Measurements from ENCODE around the gene CASP10. TPM values are rescaled to one million over a fixed set of nuclear protein-coding genes. Genes with fewer than 3 reads are reported as not detected.

CASP10 gene
- total and polyA plus RNA-seq, 2 of the 13 experiments (the other 11 are each of a cell fraction or from before 2014, with no cell fraction given) = 22.2 to 23.8 TPM

DNA sequence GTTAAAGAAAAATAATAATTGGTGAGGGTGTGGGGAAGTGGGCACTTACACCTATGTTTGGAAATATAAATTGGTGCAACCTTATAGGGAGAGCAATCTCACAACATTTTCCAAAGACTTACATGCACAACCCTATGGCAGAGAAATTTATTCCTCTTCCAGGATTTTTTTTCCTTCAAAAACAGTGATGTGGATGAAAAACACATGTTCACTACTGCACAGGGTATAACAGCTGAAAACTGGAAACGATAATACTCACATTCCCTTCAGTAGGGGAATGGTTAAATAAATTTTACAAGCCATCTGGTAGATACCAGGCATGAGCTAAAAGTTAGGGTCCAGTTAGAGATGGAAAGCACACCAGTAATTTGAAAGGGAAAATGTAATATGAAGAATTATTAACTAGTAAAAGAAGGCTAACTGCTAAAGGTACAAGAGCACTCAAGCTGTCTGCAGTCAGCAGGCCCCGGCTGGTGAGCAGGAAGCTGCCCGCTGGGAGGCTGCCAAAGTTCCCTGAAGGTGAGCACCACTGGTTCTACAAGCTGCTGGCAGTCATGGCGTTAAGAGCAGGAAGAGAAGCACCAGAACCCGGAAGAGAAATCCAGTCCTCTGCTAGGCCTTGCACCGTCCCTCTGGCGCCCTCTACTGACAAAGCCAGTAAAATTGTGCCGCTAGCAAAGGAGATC is 49.0 kb downstream of the CASP10 start (continued):
- TF ChIP-seq, protein P1, sequence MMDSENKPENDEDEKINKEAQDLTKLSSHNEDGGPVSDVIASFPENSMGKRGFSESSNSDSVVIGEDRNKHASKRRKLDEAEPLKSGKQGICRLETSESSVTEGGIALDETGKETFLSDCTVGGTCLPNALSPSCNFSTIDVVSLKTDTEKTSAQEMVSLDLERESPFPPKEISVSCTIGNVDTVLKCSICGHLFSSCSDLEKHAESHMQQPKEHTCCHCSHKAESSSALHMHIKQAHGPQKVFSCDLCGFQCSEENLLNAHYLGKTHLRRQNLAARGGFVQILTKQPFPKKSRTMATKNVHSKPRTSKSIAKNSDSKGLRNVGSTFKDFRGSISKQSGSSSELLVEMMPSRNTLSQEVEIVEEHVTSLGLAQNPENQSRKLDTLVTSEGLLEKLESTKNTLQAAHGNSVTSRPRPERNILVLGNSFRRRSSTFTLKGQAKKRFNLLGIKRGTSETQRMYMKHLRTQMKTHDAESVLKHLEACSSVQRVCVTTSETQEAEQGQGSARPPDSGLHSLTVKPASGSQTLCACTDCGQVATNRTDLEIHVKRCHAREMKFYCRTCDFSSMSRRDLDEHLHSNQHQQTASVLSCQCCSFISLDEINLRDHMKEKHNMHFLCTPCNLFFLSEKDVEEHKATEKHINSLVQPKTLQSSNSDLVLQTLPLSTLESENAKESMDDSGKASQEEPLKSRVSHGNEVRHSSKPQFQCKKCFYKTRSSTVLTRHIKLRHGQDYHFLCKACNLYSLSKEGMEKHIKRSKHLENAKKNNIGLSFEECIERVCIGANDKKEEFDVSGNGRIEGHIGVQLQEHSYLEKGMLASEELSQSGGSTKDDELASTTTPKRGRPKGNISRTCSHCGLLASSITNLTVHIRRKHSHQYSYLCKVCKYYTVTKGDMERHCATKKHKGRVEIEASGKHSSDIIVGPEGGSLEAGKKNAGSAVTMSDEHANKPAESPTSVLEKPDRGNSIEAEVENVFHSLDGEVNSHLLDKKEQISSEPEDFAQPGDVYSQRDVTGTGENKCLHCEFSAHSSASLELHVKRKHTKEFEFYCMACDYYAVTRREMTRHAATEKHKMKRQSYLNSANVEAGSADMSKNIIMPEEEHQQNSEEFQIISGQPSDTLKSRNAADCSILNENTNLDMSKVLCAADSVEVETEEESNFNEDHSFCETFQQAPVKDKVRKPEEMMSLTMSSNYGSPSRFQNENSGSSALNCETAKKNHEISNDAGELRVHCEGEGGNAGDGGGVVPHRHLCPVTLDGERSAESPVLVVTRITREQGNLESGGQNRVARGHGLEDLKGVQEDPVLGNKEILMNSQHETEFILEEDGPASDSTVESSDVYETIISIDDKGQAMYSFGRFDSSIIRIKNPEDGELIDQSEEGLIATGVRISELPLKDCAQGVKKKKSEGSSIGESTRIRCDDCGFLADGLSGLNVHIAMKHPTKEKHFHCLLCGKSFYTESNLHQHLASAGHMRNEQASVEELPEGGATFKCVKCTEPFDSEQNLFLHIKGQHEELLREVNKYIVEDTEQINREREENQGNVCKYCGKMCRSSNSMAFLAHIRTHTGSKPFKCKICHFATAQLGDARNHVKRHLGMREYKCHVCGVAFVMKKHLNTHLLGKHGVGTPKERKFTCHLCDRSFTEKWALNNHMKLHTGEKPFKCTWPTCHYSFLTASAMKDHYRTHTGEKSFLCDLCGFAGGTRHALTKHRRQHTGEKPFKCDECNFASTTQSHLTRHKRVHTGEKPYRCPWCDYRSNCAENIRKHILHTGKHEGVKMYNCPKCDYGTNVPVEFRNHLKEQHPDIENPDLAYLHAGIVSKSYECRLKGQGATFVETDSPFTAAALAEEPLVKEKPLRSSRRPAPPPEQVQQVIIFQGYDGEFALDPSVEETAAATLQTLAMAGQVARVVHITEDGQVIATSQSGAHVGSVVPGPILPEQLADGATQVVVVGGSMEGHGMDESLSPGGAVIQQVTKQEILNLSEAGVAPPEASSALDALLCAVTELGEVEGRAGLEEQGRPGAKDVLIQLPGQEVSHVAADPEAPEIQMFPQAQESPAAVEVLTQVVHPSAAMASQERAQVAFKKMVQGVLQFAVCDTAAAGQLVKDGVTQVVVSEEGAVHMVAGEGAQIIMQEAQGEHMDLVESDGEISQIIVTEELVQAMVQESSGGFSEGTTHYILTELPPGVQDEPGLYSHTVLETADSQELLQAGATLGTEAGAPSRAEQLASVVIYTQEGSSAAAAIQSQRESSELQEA (CRISPR knock-in tag; IDR thresholded peaks at IDR 0.05; ENCODE audit: not compliant biosample characterization) = peak; percentile 74
- TF ChIP-seq PHF8 (CRISPR knock-in tag; IDR thresholded peaks at IDR 0.05) (peak; percentile 47; the same call in 1 of the 2 replicates), POLR2AphosphoS2 (IDR thresholded peaks at IDR 0.05; ENCODE audit: low read depth, low read length) (no peak), NFIB (CRISPR knock-in tag; IDR thresholded peaks at IDR 0.05; ENCODE audit: borderline replicate concordance) (no peak), MATR3 (CRISPR knock-in tag; IDR thresholded peaks at IDR 0.05) (no peak), ZNF205 (CRISPR knock-in tag; IDR thresholded peaks at IDR 0.05) (peak; percentile 86), PRPF4 (IDR thresholded peaks at IDR 0.05; ENCODE audit: low read depth, low read length, poor library complexity, severe bottlenecking) (no peak)
- TF ChIP-seq, protein P2, sequence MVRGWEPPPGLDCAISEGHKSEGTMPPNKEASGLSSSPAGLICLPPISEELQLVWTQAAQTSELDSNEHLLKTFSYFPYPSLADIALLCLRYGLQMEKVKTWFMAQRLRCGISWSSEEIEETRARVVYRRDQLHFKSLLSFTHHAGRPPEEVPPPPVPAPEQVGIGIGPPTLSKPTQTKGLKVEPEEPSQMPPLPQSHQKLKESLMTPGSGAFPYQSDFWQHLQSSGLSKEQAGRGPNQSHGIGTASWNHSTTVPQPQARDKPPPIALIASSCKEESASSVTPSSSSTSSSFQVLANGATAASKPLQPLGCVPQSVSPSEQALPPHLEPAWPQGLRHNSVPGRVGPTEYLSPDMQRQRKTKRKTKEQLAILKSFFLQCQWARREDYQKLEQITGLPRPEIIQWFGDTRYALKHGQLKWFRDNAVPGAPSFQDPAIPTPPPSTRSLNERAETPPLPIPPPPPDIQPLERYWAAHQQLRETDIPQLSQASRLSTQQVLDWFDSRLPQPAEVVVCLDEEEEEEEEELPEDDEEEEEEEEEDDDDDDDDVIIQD (CRISPR knock-in tag; IDR thresholded peaks at IDR 0.05; ENCODE audit: low read depth) = peak; percentile 88
- TF ChIP-seq, protein P3, sequence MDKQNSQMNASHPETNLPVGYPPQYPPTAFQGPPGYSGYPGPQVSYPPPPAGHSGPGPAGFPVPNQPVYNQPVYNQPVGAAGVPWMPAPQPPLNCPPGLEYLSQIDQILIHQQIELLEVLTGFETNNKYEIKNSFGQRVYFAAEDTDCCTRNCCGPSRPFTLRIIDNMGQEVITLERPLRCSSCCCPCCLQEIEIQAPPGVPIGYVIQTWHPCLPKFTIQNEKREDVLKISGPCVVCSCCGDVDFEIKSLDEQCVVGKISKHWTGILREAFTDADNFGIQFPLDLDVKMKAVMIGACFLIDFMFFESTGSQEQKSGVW (CRISPR knock-in tag; IDR thresholded peaks at IDR 0.05; ENCODE audit: borderline replicate concordance) = no peak
- TF ChIP-seq, protein P4, sequence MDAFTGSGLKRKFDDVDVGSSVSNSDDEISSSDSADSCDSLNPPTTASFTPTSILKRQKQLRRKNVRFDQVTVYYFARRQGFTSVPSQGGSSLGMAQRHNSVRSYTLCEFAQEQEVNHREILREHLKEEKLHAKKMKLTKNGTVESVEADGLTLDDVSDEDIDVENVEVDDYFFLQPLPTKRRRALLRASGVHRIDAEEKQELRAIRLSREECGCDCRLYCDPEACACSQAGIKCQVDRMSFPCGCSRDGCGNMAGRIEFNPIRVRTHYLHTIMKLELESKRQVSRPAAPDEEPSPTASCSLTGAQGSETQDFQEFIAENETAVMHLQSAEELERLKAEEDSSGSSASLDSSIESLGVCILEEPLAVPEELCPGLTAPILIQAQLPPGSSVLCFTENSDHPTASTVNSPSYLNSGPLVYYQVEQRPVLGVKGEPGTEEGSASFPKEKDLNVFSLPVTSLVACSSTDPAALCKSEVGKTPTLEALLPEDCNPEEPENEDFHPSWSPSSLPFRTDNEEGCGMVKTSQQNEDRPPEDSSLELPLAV (CRISPR knock-in tag; conservative IDR thresholded peaks at IDR 0.05; ENCODE audit: low read depth) = no peak

Measured in HepG2 (cell line).